ENCODE data around the gene FAM185A.

The FAM185A gene

DNA sequence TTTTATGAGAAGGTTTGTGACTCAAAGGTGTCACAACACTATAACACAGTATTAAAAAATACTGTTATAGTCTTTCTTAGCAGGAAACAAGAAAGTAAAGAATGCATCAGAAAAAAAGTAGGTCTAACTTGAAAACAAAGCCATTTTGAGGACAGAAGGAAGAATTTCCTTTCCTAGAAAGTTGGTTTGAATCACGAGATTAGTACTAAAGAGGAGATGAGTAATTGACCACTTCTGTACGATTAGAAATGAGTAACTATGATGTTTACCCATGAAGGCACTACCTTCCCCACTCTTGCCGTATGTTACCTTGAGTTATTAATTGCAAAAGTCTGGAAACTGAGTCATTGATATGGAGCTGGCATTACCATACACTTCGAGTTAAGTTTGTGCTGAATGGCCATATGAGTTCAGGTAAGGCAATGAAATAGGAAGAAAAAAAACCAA lies 65.2 kb downstream of the FAM185A start:
- Histone ChIP-seq H3K27me3 (no peaks in the 10 kb centered on the region), H3K36me3 (peaks cover 0 to 10% (median 0%) of the 10 kb centered on the region in 3 donors), H3K4me3 (no peak overlapping the region), H3K27ac (no peak overlapping the region), H3K9me3 (no peaks in the 10 kb centered on the region), H3K4me1 (peaks cover 0 to 25% (median 7%) of the 10 kb centered on the region in 4 donors)
- DNase-seq, result no peak
- intact Hi-C loops (cut with DNase I; ENCODE audit: low total_unique reads), result no loop called here
- TF ChIP-seq, protein P1, sequence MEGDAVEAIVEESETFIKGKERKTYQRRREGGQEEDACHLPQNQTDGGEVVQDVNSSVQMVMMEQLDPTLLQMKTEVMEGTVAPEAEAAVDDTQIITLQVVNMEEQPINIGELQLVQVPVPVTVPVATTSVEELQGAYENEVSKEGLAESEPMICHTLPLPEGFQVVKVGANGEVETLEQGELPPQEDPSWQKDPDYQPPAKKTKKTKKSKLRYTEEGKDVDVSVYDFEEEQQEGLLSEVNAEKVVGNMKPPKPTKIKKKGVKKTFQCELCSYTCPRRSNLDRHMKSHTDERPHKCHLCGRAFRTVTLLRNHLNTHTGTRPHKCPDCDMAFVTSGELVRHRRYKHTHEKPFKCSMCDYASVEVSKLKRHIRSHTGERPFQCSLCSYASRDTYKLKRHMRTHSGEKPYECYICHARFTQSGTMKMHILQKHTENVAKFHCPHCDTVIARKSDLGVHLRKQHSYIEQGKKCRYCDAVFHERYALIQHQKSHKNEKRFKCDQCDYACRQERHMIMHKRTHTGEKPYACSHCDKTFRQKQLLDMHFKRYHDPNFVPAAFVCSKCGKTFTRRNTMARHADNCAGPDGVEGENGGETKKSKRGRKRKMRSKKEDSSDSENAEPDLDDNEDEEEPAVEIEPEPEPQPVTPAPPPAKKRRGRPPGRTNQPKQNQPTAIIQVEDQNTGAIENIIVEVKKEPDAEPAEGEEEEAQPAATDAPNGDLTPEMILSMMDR (IDR thresholded peaks at IDR 0.05), result no peak

DNA sequence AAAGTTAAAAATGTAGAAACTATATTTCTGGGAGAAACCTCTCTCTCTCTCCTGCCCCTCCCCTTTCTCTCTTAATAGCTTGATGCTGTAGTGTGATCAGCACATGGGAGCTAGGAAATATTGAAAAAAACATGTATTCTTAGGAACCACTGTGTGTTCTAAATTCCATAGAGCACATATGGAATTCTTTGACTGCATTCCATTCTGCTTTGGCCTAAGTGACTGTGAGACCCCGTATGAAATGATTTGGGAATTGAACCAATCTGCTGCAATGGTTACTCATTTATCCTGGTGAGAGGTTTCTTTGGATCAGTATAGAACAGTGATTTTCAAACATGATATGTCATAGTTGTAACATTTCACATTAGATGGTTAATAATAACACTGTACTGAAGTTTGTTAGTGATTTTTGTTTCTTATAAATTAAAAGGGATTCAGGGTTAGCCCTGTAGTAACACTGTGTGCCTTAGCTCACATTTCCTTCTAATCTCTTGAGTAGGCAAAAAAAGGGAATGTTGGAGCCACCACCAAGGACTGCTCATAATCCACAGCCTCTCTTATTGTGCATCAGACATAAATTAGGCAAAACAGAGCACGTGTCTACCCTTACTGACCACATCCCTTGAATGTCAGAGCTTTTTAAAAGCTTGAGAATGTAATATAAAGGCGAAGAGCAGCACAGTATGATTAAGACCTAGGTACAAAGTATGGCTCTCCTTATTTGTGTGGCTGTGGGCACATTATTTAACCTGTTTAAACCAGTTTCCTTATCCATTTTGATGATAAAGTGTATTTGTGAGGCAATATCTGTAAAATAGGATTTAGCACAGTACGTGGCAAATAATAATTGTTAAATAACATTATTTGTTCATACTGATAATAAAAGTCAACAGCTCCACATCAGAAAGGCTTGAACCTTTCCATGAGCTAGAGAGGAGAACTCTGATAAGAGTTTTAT lies 69.1 kb downstream of the FAM185A start:
- intact Hi-C loops (cut with DNase I; ENCODE audit: low total_unique reads), result no loop called here
- TF ChIP-seq, protein P1 (IDR thresholded peaks at IDR 0.05), result no peak
- no peak for DNase-seq
- Histone ChIP-seq H3K9me3 (no peaks in the 10 kb centered on the region), H3K4me3 (no peak overlapping the region), H3K27me3 (no peaks in the 10 kb centered on the region), H3K27ac (no peak overlapping the region), H3K4me1 (no peaks in the 10 kb centered on the region), H3K36me3 (peaks cover 0 to 18% (median 5%) of the 10 kb centered on the region in 3 donors)

DNA sequence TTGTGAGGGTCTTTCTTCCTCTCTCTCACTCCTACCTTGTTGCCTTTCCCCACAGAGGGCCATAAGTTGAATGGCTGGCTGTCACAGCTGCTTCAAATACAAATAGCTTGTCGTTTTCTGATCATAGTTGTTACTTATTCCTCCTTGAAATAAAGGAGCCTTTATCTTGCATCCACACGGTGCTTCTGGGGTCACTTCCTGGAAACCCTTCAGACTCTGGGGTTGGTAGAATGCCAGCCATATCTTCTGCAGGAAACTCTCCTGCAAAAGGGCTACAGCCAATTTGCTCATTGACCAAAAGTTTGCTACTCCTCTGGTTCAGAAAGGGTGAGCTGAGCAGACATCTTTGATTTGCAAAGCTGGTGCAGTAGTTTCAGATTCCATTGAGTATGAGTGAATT lies 70.4 kb downstream of the FAM185A start:
- no peak overlapping the region for H3K4me3 ChIP-seq
- intact Hi-C loops (cut with DNase I; ENCODE audit: low total_unique reads), result no loop called here
- H3K4me1 ChIP-seq, result no peaks in the 10 kb centered on the region
- H3K9me3 ChIP-seq, result no peaks in the 10 kb centered on the region
- peaks cover 0 to 18% (median 5%) of the 10 kb centered on the region in 3 donors for H3K36me3 ChIP-seq
- no peak for DNase-seq
- H3K27me3 ChIP-seq, result no peaks in the 10 kb centered on the region
- no peak overlapping the region for H3K27ac ChIP-seq
- TF ChIP-seq, protein P1 (IDR thresholded peaks at IDR 0.05), result no peak

DNA sequence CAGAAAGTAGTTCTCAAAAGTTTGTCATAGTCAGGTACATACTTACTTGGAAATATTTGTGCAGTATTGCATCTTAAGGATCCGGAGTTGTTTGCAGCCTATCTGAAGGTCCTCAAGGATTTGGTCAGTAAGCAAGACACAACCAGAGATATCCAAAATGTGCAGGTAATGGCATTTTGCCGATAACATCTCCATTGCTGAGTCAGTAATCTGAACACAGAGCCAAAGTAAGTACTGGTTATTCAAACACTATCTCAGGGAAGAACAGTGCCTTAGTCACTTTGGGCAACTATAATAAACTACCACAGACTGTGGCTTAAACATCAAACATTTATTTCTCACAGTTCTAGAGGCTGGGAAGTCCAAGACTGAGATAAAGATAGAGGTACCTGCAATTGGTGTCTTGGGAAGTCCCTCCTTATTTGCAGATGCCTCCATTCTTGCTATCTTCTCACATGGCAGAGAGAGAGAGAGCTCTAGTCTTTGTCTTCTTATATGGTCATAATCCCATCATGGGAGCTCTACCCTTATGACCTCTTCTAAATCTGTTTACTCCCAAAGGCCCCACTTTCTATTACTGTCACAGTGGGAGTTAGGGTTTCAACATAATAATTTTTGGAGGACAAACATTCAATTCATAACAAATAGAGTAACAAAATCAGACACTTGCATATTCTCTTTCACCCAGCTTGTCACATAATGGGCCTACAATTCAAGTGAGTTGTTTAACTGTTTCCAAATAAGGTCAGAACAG lies 73.4 kb downstream of the FAM185A start:
- Histone ChIP-seq H3K27me3 (no peaks in the 10 kb centered on the region), H3K4me3 (no peak overlapping the region), H3K9me3 (no peaks in the 10 kb centered on the region), H3K36me3 (peaks cover 0 to 23% (median 9%) of the 10 kb centered on the region in 3 donors), H3K27ac (no peak overlapping the region), H3K4me1 (no peaks in the 10 kb centered on the region)
- no peak for DNase-seq
- intact Hi-C loops (cut with DNase I; ENCODE audit: low total_unique reads), result no loop called here
- TF ChIP-seq, protein P1 (IDR thresholded peaks at IDR 0.05), result no peak

DNA sequence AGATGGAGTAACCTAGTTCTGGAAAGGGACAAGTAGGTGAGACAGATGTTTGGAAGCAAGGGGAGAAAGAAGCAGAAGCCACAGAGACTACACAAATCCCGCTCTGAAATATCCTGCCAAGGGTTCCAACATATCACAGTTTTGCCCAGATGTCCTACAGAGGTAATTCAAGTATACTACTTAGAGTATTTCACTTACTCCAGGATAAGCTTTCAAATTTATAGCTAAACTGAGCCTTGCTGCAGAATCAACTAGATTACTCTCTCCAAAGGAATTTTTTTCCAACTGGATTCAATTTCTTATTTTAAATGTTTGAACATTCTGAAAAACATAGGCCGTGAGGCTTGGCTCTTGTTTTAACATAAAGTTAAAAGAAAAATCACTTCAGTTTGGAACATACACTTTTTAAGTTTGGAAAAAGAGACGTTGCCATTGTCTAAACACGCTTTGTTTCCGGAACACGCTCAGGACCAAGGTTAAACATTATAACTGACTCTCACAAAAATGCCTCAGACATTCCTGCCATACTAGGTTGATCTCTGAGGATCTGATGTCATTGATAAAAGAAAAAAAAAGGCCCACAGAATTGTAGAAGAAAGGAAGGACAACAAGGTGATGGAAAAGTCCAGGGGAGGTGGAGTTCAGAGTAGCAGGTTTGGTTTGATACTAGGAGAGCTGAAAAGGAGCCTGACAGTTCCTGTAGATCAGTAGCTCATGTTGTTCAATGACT lies 74.8 kb downstream of the FAM185A start:
- peaks cover 0 to 26% (median 11%) of the 10 kb centered on the region in 3 donors for H3K36me3 ChIP-seq
- DNase-seq, result no peak
- intact Hi-C loops (cut with DNase I; ENCODE audit: low total_unique reads), result no loop called here
- H3K4me1 ChIP-seq, result no peaks in the 10 kb centered on the region
- H3K9me3 ChIP-seq, result no peaks in the 10 kb centered on the region
- H3K27me3 ChIP-seq, result no peaks in the 10 kb centered on the region
- TF ChIP-seq, protein P1 (IDR thresholded peaks at IDR 0.05), result no peak
- H3K4me3 ChIP-seq, result no peak overlapping the region
- H3K27ac ChIP-seq, result no peak overlapping the region

Measured in tibial artery (tissue), 4 donors.